GM21423 (cell line): ENCODE results near the gene SHISA9.

ENCODE experiments used
- ATAC-seq: cut with Tn5 transposase; IDR thresholded peaks from one replicate; pipeline ENCODE4 v1.9.1; 2021; ENCODE audit warnings: mild to moderate bottlenecking, moderate library complexity; ENCODE audit not compliant: unreplicated experiment

The SHISA9 gene

GRCh38 chr16:13245713-13246377, 344.4 kb downstream of the SHISA9 start:
- ATAC-seq, result no peak

- ATAC-seq, result no peak
These were observed 353.7 kb downstream of the SHISA9 start for GRCh38 chr16:13254998-13255614.

GRCh38 chr16:13262270-13263090, 361.1 kb downstream of the SHISA9 start:
- no peak for ATAC-seq

GRCh38 chr16:13264749-13265552, 363.6 kb downstream of the SHISA9 start:
- ATAC-seq, result no peak

- no peak for ATAC-seq
These were observed 368.0 kb downstream of the SHISA9 start for GRCh38 chr16:13269359-13269758.

- no peak for ATAC-seq
These were observed 368.6 kb downstream of the SHISA9 start for GRCh38 chr16:13269905-13270528.

GRCh38 chr16:13270602-13271001, 369.2 kb downstream of the SHISA9 start:
- no peak for ATAC-seq

GRCh38 chr16:13289515-13289914, 388.1 kb downstream of the SHISA9 start:
- no peak for ATAC-seq
